ENCODE measurements around the gene PCSK9.

PCSK9 gene

DNA sequence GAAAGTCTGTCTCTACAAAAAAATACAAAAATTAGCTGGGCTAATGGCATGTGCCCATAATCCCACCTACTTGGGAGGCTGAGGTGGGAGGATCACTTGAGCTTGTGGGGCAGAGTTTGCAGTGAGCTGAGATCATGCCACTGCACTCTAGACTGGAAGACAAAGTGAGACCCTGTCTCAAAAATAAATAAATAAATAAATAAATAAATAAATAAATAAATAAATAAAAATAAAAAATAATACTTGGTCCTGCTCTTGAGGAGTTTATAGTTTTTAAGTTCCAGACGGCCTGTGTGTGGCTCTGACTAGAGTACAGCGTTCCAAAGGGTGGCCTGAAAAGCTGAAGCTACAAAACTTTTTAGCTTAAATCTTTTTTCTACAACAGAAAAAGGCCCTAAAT is 35.1 kb downstream of the PCSK9 start:
- H3K9me2 ChIP-seq (ENCODE audit: low read depth, low read length), result no peaks in the 10 kb centered on the region
- no peaks in the 10 kb centered on the region for H4K20me1 ChIP-seq (ENCODE audit: insufficient read depth, low read length)
- no peaks in the 10 kb centered on the region for H3F3A ChIP-seq (ENCODE audit: insufficient read depth, low read length)
- no peak overlapping the region for H3K4me2 ChIP-seq (ENCODE audit: low read length)
- H3K4me3 ChIP-seq (ENCODE audit: low read depth, low read length, poor library complexity, severe bottlenecking), result no peak overlapping the region
- no peaks in the 10 kb centered on the region for H3K79me2 ChIP-seq (ENCODE audit: insufficient read depth, low read length)
- peaks cover 75% of the 10 kb centered on the region for H3K36me3 ChIP-seq (ENCODE audit: insufficient read depth, low read length)
- no peaks in the 10 kb centered on the region for H3K27me3 ChIP-seq (ENCODE audit: insufficient read depth, low read length)
- no peak overlapping the region for H2AFZ ChIP-seq (ENCODE audit: low read length)
- no peak overlapping the region for H3K9ac ChIP-seq (ENCODE audit: low read length)
- no peaks in the 10 kb centered on the region for H3K9me3 ChIP-seq (ENCODE audit: low read length)
- TF ChIP-seq, protein P1, sequence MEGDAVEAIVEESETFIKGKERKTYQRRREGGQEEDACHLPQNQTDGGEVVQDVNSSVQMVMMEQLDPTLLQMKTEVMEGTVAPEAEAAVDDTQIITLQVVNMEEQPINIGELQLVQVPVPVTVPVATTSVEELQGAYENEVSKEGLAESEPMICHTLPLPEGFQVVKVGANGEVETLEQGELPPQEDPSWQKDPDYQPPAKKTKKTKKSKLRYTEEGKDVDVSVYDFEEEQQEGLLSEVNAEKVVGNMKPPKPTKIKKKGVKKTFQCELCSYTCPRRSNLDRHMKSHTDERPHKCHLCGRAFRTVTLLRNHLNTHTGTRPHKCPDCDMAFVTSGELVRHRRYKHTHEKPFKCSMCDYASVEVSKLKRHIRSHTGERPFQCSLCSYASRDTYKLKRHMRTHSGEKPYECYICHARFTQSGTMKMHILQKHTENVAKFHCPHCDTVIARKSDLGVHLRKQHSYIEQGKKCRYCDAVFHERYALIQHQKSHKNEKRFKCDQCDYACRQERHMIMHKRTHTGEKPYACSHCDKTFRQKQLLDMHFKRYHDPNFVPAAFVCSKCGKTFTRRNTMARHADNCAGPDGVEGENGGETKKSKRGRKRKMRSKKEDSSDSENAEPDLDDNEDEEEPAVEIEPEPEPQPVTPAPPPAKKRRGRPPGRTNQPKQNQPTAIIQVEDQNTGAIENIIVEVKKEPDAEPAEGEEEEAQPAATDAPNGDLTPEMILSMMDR (IDR thresholded peaks at IDR 0.05; ENCODE audit: low read length), result no peak
- no peak for TF ChIP-seq EZH2 (IDR thresholded peaks at IDR 0.05; ENCODE audit: borderline replicate concordance, low read length)
- no peak overlapping the region for H3K27ac ChIP-seq (ENCODE audit: low read depth, low read length, poor library complexity, severe bottlenecking)
- H3K4me1 ChIP-seq (ENCODE audit: insufficient read depth, low read length, severe bottlenecking), result no peaks in the 10 kb centered on the region

DNA sequence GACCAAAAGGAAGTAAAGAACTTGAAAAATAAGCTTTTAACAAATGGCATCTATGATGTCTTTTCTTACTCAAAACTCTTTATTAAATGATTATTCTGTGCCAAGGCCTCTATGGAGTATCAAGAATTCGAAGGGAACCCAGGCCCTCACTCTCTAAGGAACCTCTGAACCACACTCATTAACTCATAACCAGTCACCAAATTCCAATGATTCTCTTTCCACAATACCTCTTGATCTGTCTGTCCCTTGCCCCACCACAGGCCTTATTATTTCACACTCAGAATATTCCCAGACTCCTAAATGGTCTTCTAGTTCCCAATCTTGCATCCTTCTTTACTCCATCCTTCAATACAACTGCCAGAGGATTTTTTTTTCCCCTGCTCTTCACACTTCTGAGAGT is 37.0 kb downstream of the PCSK9 start:
- H3K27me3 ChIP-seq (ENCODE audit: insufficient read depth, low read length), result no peaks in the 10 kb centered on the region
- no peaks in the 10 kb centered on the region for H3K79me2 ChIP-seq (ENCODE audit: insufficient read depth, low read length)
- H3K9me3 ChIP-seq (ENCODE audit: low read length), result no peaks in the 10 kb centered on the region
- H3K27ac ChIP-seq (ENCODE audit: low read depth, low read length, poor library complexity, severe bottlenecking), result no peak overlapping the region
- H3K9me2 ChIP-seq (ENCODE audit: low read depth, low read length), result no peaks in the 10 kb centered on the region
- peaks cover 79% of the 10 kb centered on the region for H3K36me3 ChIP-seq (ENCODE audit: insufficient read depth, low read length)
- no peaks in the 10 kb centered on the region for H3K4me1 ChIP-seq (ENCODE audit: insufficient read depth, low read length, severe bottlenecking)
- no peaks in the 10 kb centered on the region for H3F3A ChIP-seq (ENCODE audit: insufficient read depth, low read length)
- no peak overlapping the region for H3K4me3 ChIP-seq (ENCODE audit: low read depth, low read length, poor library complexity, severe bottlenecking)
- H4K20me1 ChIP-seq (ENCODE audit: insufficient read depth, low read length), result no peaks in the 10 kb centered on the region
- TF ChIP-seq, protein P1 (IDR thresholded peaks at IDR 0.05; ENCODE audit: low read length), result no peak
- TF ChIP-seq EZH2 (IDR thresholded peaks at IDR 0.05; ENCODE audit: borderline replicate concordance, low read length), result no peak
- no peak overlapping the region for H3K4me2 ChIP-seq (ENCODE audit: low read length)
- H2AFZ ChIP-seq (ENCODE audit: low read length), result no peak overlapping the region
- H3K9ac ChIP-seq (ENCODE audit: low read length), result no peak overlapping the region

DNA sequence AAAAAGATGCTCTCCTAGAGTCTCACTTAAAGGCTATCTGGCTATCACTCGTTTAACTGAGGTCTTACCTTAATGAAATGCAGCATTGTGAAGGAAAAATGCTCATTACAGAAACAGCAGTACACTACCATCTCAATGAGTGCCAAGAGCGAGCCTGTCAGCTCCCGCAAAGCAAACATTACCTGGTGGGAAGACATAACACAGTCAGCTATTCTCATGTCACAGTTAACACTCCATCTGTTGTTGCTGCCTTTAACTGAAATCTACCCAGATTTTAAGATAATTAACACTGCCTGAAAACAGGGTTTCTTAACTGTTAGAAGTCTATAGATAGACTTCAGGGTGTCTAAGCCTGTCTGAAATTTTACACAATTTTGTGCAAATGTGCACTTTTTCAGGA is 39.1 kb downstream of the PCSK9 start:
- H2AFZ ChIP-seq (ENCODE audit: low read length), result no peak overlapping the region
- H3K27me3 ChIP-seq (ENCODE audit: insufficient read depth, low read length), result no peaks in the 10 kb centered on the region
- H3K27ac ChIP-seq (ENCODE audit: low read depth, low read length, poor library complexity, severe bottlenecking), result no peak overlapping the region
- no peaks in the 10 kb centered on the region for H4K20me1 ChIP-seq (ENCODE audit: insufficient read depth, low read length)
- no peak overlapping the region for H3K9ac ChIP-seq (ENCODE audit: low read length)
- no peaks in the 10 kb centered on the region for H3K9me3 ChIP-seq (ENCODE audit: low read length)
- H3K4me2 ChIP-seq (ENCODE audit: low read length), result no peak overlapping the region
- TF ChIP-seq, protein P1 (IDR thresholded peaks at IDR 0.05; ENCODE audit: low read length), result no peak
- H3K4me1 ChIP-seq (ENCODE audit: insufficient read depth, low read length, severe bottlenecking), result no peaks in the 10 kb centered on the region
- peaks cover 79% of the 10 kb centered on the region for H3K36me3 ChIP-seq (ENCODE audit: insufficient read depth, low read length)
- no peaks in the 10 kb centered on the region for H3F3A ChIP-seq (ENCODE audit: insufficient read depth, low read length)
- no peaks in the 10 kb centered on the region for H3K9me2 ChIP-seq (ENCODE audit: low read depth, low read length)
- H3K79me2 ChIP-seq (ENCODE audit: insufficient read depth, low read length), result no peaks in the 10 kb centered on the region
- H3K4me3 ChIP-seq (ENCODE audit: low read depth, low read length, poor library complexity, severe bottlenecking), result no peak overlapping the region

Measured in OCI-LY1 (cell line).